Ovary (tissue), 9 donors: ENCODE measurements around the gene THAP6. TPM values are rescaled to one million over a fixed set of nuclear protein-coding genes. Genes with fewer than 3 reads are reported as not detected.

ENCODE experiments used
- DNase-seq, 5 donors: peaks; one replicate each; pipeline ENCODE4 v3.0.0-alpha.2; 2019 to 2020
- H3K27ac ChIP-seq, 2 donors: fragments of 200-600 bp; one replicate each; pipeline versions ENCODE4 v1.5.1 to v1.8.0; 2019 to 2022
- H3K27me3 ChIP-seq: fragments of 200-600 bp; one replicate; pipeline ENCODE4 v1.8.0; 2022
- H3K36me3 ChIP-seq: fragments of 200-600 bp; sonication (generic); one replicate; pipeline ENCODE4 v1.5.1; 2019
- H3K4me1 ChIP-seq: one replicate; pipeline ENCODE4 v1.8.1; 2013; ENCODE audit warnings: mild to moderate bottlenecking, moderate library complexity; ENCODE audit not compliant: insufficient read depth
- H3K4me3 ChIP-seq: fragments of 200-600 bp; sonication (generic); one replicate; pipeline ENCODE4 v1.5.1; 2017
- H3K9me3 ChIP-seq, 2 donors: fragments of 200-600 bp in 1 of 2; sonication (generic) in 1 of 2; one replicate each; pipeline versions ENCODE4 v1.5.1 to v1.8.1; 2013 to 2019; ENCODE audit warnings: mild to moderate bottlenecking in 1 of 2, moderate library complexity in 1 of 2
- EP300 ChIP-seq: sonication (generic); formaldehyde crosslinking; IDR thresholded peaks from one replicate; pipeline ENCODE4 v1.6.1; 2017; ENCODE audit warnings: antibody characterized with exemption
- POLR2A ChIP-seq: fragments of 450-650 bp; IDR thresholded peaks from one replicate; pipeline ENCODE4 v1.6.1; 2017; ENCODE audit warnings: antibody characterized with exemption, mild to moderate bottlenecking, moderate library complexity
- WGBS, 3 donors: extraction: QIAGEN DNeasy Blood & Tissue Kit in 1 of 3; methylation state at CpG; one replicate each; pipeline versions ENCODE4 v1.1.5 to v1.1.7; 2013 to 2017; 5-methylcytosine and 5-hydroxymethylcytosine counted together
- intact Hi-C, 4 donors: fragments of 100-400 bp; cut with DNase I; formaldehyde crosslinking; loops; one replicate each; pipeline versions ENCODE4 v1.11.0 to v1.15.1; 2022 to 2023
- polyA plus RNA-seq, 2 donors: library from polyadenylated mRNA; stranded (reverse); fragments of 200-250 nt in 1 of 2; fragments of 350-450 nt in 1 of 2; fragmentation: Illumina TruSeq in 1 of 2; extraction: RNeasy Lipid Tissue Mini Kit (QIAGEN cat#74804) in 1 of 2; gene quantifications; one replicate each; pipeline ENCODE4 v1.2.3, GENCODE V29; 2013 to 2014
- total RNA-seq, 7 donors: library from RNA; depleted of rRNA in 2 of 7; stranded (reverse); fragments of >200 nt in 2 of 7; fragmentation: NEBNext Ultra II Directional in 3 of 7; extraction: Animal tissue kit (Norgen Biotek cat#: 25700) in 3 of 7; gene quantifications; one replicate each; pipeline versions ENCODE4 v1.1.0 to v1.2.4, GENCODE V29; 2016 to 2023
- TF ChIP-seq, protein P1 (sequence below), 3 donors: fragments of 450-650 bp in 2 of 3; fragments of 200-600 bp in 1 of 3; IDR thresholded peaks; one replicate each; pipeline versions ENCODE4 v1.5.1 to v1.8.0; 2016 to 2022; ENCODE audit warnings: antibody characterized with exemption in 3 of 3, mild to moderate bottlenecking in 1 of 3
- donor health status: DM: no; HTN: no; CAD: no; lungs with moderate emphysema.
- donor health status: DM: no; HTN: no; CAD: no.
- donor health status: Bipolar disorder and iron deficiency.
- donor health status: DM: yes; HTN: yes; CAD: no.
- donor health status: DM: no; HTN: no; CAD: no.
- donor health status: DM: yes; HTN: yes; CAD: no.

The THAP6 gene
- total and polyA plus RNA-seq, 9 donors: 7.4 to 30.7 (median 15.7) TPM

DNA sequence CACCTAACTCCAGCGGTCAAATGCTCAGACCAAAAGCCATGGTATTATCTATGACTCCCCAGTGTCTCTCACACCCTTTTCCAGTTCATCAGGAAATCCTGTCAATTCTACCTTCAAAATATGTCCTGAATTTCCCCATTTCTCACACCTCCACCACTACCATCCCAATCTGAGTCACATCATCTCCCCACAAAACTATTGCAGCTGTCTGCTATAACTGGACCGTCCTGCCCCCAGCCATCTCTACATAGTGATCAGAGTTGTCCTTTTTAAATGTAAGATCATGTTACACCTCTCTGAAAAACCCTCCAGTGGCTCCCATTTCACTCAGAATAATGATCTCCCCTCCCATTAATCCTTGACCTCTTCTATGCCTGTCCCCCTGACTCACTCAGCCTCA, 34.7 kb downstream of the THAP6 start:
- H3K27me3 ChIP-seq: no peaks in the 10 kb centered on the region
- H3K9me3 ChIP-seq: no peaks in the 10 kb centered on the region
- no peaks in the 10 kb centered on the region for H3K36me3 ChIP-seq
- intact Hi-C loops: no loop called here
- H3K4me1 ChIP-seq: no peaks in the 10 kb centered on the region
- H3K4me3 ChIP-seq: no peak overlapping the region
- no peak for DNase-seq
- WGBS, 3 donors: 92 to 93% (median 93%) methylated on average over 2 of the region's 2 CpGs
- no peak for TF ChIP-seq EP300
- no peak for TF ChIP-seq POLR2A
- TF ChIP-seq, protein P1, sequence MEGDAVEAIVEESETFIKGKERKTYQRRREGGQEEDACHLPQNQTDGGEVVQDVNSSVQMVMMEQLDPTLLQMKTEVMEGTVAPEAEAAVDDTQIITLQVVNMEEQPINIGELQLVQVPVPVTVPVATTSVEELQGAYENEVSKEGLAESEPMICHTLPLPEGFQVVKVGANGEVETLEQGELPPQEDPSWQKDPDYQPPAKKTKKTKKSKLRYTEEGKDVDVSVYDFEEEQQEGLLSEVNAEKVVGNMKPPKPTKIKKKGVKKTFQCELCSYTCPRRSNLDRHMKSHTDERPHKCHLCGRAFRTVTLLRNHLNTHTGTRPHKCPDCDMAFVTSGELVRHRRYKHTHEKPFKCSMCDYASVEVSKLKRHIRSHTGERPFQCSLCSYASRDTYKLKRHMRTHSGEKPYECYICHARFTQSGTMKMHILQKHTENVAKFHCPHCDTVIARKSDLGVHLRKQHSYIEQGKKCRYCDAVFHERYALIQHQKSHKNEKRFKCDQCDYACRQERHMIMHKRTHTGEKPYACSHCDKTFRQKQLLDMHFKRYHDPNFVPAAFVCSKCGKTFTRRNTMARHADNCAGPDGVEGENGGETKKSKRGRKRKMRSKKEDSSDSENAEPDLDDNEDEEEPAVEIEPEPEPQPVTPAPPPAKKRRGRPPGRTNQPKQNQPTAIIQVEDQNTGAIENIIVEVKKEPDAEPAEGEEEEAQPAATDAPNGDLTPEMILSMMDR (IDR thresholded peaks at IDR 0.05): no peak
- no peak overlapping the region for H3K27ac ChIP-seq

DNA sequence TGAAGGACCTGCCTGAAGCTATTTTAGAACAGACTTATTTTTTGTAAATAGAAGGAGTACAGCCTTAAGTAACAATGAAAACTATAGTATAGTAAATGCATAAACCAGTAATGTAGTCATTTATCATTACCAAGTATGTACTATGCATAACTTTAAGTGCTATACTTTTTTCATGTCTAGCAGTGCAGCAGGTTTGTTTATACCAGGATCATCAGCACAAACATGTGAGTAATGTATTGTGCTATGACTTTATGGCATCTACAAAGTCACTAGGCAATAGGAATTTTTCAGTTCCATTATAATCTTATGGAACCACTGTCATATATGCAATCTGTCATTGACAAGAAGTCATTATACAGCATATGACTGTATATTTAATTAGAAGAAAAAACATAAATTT, 38.2 kb downstream of the THAP6 start:
- no peaks in the 10 kb centered on the region for H3K9me3 ChIP-seq
- no peaks in the 10 kb centered on the region for H3K36me3 ChIP-seq
- no peak overlapping the region for H3K27ac ChIP-seq
- H3K4me3 ChIP-seq: no peak overlapping the region
- DNase-seq: no peak
- H3K4me1 ChIP-seq: no peaks in the 10 kb centered on the region
- no peaks in the 10 kb centered on the region for H3K27me3 ChIP-seq
- TF ChIP-seq, protein P1 (IDR thresholded peaks at IDR 0.05): no peak
- TF ChIP-seq EP300: no peak
- TF ChIP-seq POLR2A: no peak
- intact Hi-C loops: no loop called here

DNA sequence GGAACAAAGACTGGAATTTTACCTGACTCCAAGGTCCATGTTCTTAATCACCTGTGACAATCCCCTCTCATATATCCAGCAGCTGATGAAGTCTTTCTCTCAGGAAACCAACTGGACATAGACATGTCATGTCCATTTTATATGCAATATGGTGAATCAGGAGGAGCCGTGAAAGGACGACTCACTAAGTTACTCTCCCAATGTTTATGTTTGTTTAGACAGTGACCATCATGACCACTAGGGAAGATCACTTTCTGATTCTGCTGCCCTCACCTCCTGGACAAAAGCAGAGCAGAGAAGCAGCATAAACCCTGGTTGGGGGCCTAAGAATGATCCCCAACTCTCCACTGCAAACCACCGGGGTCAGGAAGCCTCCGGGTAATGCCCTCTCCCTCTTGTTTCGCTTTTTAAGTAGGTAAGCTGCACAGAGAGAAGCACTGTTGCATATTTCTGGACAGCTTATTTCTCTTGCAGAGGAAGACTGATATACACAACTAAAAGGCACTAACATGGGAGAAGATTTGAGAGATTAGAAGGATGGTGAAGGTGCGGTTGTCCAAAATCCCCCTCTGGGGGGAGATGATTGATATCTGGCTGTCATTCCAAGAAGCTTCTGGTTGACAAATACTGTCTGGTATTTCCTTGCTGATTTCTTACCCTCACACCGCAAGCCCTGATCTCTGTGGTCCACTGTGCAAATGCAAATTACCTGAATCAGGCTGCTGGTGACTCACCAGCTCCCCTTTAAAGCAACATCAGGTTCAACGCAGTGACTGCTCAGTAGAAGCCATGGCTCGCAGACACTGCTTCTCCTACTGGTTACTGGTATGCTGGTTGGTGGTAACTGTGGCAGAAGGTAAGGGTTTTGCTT, 41.3 kb downstream of the THAP6 start, which contains the start of gene ODAPH:
TSS of gene ODAPH (plus strand) at position 773 of the 871 bp plus-strand sequence. CDS start at position 790, 17 bp downstream.
- Histone ChIP-seq H3K36me3 (no peaks in the 10 kb centered on the region), H3K4me1 (no peaks in the 10 kb centered on the region), H3K4me3 (no peak within 1 kb of the TSS), H3K27me3 (no peaks in the 10 kb centered on the region), H3K27ac (no peak within 1 kb of the TSS), H3K9me3 (no peaks in the 10 kb centered on the region)
- intact Hi-C loops: no loop called here
- WGBS, 3 donors: 60 to 70% (median 65%) methylated on average over 9 of the region's 9 CpGs
- no peak for TF ChIP-seq EP300
- TF ChIP-seq POLR2A: no peak
- TF ChIP-seq, protein P1 (IDR thresholded peaks at IDR 0.05): no peak
- no peak for DNase-seq

DNA sequence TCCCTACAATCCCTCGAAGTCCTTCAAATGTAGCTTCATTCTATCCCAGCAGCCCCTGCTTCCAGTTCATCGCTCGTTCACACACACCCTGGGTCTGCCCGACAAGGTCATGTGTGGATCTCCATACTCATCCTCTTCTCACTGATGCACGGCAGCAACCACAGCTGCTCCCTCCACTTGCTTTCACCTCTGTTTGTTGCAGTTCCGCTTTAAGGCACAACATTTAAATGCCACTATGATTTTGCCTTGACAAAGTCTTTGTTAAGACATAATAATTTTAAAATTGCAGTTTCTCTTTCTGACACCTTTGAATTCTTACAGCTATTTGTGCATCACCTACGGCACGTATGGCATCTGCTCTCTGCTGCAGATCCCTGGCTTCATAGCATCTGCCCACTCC, 43.4 kb downstream of the THAP6 start:
- no peaks in the 10 kb centered on the region for H3K9me3 ChIP-seq

More for the DNA sequence above, 43.4 kb downstream of the THAP6 start:
- no peak for DNase-seq
- no peaks in the 10 kb centered on the region for H3K4me1 ChIP-seq
- no peaks in the 10 kb centered on the region for H3K27me3 ChIP-seq
- no peaks in the 10 kb centered on the region for H3K36me3 ChIP-seq
- TF ChIP-seq POLR2A (no peak), EP300 (no peak)
- TF ChIP-seq, protein P1 (IDR thresholded peaks at IDR 0.05): no peak
- intact Hi-C loops: no loop called here
- H3K4me3 ChIP-seq: no peak overlapping the region
- WGBS, 3 donors: 81 to 85% (median 83%) methylated on average over 8 of the region's 8 CpGs
- H3K27ac ChIP-seq: no peak overlapping the region
